Nephron (organoid): Measurements from ENCODE around the gene SPATS2.
"Not testable (repeated sequence)": the region's sequence is repeated elsewhere in the genome, so short reads cannot be mapped to it uniquely, and the experiment has no call there.

ENCODE experiments used
- H3K27ac Mint-ChIP-seq, 3 experiments: 2 replicates each; pipeline ENCODE4 v1.8.0; 2020; ENCODE audit warnings: mixed read lengths in 3 of 3, mild to moderate bottlenecking in 2 of 3, moderate library complexity in 1 of 3
- H3K27me3 Mint-ChIP-seq: 2 replicates; pipeline ENCODE4 v1.8.0; 2021; ENCODE audit warnings: low read depth, mild to moderate bottlenecking, moderate library complexity, mixed read lengths
- H3K36me3 Mint-ChIP-seq: 2 replicates; pipeline ENCODE4 v1.8.0; 2020; ENCODE audit warnings: low read depth, mixed read lengths
- H3K4me1 Mint-ChIP-seq: 2 replicates; pipeline ENCODE4 v1.8.0; 2020; ENCODE audit warnings: mixed read lengths
- H3K4me3 Mint-ChIP-seq, 3 experiments: 2 replicates each; pipeline ENCODE4 v1.8.0; 2020; ENCODE audit warnings: mild to moderate bottlenecking in 3 of 3, mixed read lengths in 3 of 3, moderate library complexity in 2 of 3
- H3K9me3 Mint-ChIP-seq: 2 replicates; pipeline ENCODE4 v1.8.0; 2020; ENCODE audit warnings: mixed read lengths
- CTCF ChIP-seq, 3 experiments: fragments of 200-600 bp; sonication (generic); IDR thresholded peaks; one replicate each; pipeline ENCODE4 v1.5.0; 2021; ENCODE audit warnings: antibody characterized with exemption in 3 of 3; ENCODE audit not compliant: unreplicated experiment in 3 of 3

Gene SPATS2

DNA sequence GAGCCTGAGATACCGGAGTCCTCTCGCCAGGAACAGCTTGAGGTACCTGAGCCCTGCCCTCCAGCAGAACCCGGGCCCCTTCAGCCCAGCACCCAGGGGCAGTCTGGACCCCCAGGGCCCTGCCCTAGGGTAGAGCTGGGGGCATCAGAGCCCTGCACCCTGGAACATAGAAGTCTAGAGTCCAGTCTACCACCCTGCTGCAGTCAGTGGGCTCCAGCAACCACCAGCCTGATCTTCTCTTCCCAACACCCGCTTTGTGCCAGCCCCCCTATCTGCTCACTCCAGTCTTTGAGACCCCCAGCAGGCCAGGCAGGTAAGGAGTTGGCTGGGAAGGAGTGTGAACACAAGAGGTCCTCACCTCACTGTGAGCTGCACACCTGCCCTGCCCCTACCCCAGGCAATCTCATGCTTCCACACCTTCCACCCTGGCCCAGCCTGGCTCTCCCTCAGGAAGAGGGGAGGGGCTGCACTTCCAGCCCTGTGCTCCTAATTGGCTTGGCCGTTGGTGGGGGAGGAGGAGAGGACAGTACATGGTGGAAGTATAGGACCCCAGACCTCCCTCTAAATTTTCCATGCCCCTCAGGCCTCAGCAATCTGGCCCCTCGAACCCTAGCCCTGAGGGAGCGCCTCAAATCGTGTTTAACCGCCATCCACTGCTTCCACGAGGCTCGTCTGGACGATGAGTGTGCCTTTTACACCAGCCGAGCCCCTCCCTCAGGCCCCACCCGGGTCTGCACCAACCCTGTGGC, 36.5 kb upstream of the SPATS2 start:
- peaks cover 21% of the 10 kb centered on the region for H3K36me3 Mint-ChIP-seq
- H3K9me3 Mint-ChIP-seq, result no peaks in the 10 kb centered on the region
- TF ChIP-seq CTCF (IDR thresholded peaks at IDR 0.05; ENCODE audit: unreplicated experiment in 3 of 3), result no peak
- peaks cover 36% of the 10 kb centered on the region for H3K27me3 Mint-ChIP-seq
- peak overlapping the region in 1 of 3 experiments; percentile 95 for H3K27ac Mint-ChIP-seq
- H3K4me3 Mint-ChIP-seq, result no peak overlapping the region
- peaks cover 20% of the 10 kb centered on the region for H3K4me1 Mint-ChIP-seq

DNA sequence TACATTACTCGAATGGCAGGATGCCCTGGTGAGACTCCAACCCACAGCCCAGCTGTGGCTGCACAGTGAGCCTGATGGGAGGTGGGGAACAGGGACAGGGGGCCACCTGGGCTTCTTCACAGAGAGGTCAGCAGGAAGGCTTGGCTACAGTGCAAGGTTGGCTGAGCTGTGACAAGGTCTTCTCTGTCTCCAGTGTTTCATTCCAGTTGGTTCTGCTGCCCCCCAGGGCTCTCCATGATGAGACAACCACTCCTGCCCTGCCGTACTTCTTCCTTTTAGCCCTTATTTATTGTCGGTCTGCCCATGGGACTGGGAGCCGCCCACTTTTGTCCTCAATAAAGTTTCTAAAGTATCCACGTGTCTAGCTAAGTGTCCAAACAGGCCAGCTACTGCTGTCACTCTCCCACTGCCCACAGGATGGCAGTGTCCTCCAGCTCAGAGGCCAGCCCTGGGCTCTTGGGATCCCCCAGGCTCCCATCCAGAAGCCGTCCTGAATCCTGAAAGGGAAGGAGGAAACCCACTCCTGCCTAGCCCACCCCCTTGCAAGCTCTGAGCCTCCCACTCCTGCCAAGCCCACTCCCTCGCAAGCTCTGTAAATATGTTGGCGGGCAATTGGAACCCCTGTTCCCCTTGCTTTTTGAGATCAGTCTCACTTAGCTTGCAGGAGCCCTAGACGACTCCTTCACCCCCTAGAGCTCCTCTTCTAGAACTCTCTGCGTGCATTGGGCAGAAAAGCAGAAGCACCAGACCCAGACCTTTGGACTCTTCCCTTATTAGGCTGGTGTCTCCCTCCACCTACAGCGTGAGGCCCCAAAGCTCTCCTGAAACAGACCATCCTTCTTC, 35.7 kb upstream of the SPATS2 start:
- peak; percentile 81 to 90 (median 89) for TF ChIP-seq CTCF (IDR thresholded peaks at IDR 0.05; ENCODE audit: unreplicated experiment in 3 of 3)
- peak overlapping the region in 2 of 3 experiments; percentile 5 to 65 for H3K4me3 Mint-ChIP-seq
- H3K27me3 Mint-ChIP-seq, result peaks cover 39% of the 10 kb centered on the region
- peak overlapping the region; percentile 74 to 95 (median 88) for H3K27ac Mint-ChIP-seq
- no peaks in the 10 kb centered on the region for H3K9me3 Mint-ChIP-seq
- peaks cover 20% of the 10 kb centered on the region for H3K4me1 Mint-ChIP-seq
- H3K36me3 Mint-ChIP-seq, result peaks cover 21% of the 10 kb centered on the region

DNA sequence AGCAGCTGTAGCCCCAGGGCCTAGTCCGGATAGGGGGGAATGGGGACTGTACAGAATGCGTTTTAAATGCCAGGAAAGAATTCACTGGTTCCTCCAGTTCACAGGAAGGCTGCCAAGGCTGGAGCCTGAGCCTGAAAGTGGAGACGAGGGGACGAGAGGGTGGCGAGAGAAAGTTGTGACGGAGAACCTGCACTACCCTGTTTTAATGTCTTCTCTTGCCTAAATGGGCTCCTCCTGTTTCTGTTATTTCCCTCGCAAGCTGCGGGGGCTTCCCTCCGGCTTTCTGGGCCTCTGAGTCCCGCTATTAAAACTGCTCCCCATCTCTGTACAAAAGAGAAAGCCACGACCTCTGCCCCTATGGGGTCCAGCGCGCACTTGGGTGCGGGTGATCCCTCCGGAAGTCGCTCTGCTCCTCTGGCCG, 34.8 kb upstream of the SPATS2 start:
- H3K4me3 Mint-ChIP-seq, result no peak overlapping the region
- H3K4me1 Mint-ChIP-seq, result peaks cover 24% of the 10 kb centered on the region
- no peaks in the 10 kb centered on the region for H3K9me3 Mint-ChIP-seq
- H3K27ac Mint-ChIP-seq, result peak overlapping the region; percentile 74 to 95 (median 88)
- peaks cover 15% of the 10 kb centered on the region for H3K36me3 Mint-ChIP-seq
- TF ChIP-seq CTCF (IDR thresholded peaks at IDR 0.05; ENCODE audit: unreplicated experiment in 3 of 3), result no peak
- peaks cover 47% of the 10 kb centered on the region for H3K27me3 Mint-ChIP-seq

- H3K4me1 Mint-ChIP-seq, result peaks cover 29% of the 10 kb centered on the region
- no peak for TF ChIP-seq CTCF (IDR thresholded peaks at IDR 0.05; ENCODE audit: unreplicated experiment in 3 of 3)
- H3K36me3 Mint-ChIP-seq, result peaks cover 10% of the 10 kb centered on the region
- H3K9me3 Mint-ChIP-seq, result no peaks in the 10 kb centered on the region
- H3K4me3 Mint-ChIP-seq, result no peak overlapping the region
- H3K27me3 Mint-ChIP-seq, result peaks cover 52% of the 10 kb centered on the region
- no peak overlapping the region for H3K27ac Mint-ChIP-seq
Measured at GRCh38 chr12:49332891-49333371, 34.3 kb upstream of the SPATS2 start.

DNA sequence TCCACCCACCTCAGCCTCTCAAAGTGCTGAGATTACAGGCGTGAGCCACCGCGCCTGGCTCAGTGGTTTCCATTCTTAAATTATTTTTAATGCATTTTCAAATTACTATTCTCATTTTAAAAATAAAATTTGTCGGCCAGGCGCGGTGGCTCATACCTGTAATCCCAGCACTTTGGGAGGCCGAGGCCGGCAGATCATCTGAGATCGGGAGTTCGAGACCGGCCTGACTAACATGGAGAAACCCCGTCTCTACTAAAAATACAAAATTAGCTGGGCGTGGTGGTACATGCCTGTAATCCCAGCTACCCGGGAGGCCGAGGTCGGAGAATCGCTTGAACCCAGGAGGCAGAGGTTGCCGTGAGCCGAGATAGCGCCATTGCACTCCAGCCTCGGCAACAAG, 33.5 kb upstream of the SPATS2 start:
- not testable (repeated sequence) for H3K9me3 Mint-ChIP-seq, H3K4me3 Mint-ChIP-seq, H3K27ac Mint-ChIP-seq, H3K36me3 Mint-ChIP-seq
- H3K27me3 Mint-ChIP-seq, result peaks cover 60% of the 10 kb centered on the region
- peaks cover 38% of the 10 kb centered on the region for H3K4me1 Mint-ChIP-seq

DNA sequence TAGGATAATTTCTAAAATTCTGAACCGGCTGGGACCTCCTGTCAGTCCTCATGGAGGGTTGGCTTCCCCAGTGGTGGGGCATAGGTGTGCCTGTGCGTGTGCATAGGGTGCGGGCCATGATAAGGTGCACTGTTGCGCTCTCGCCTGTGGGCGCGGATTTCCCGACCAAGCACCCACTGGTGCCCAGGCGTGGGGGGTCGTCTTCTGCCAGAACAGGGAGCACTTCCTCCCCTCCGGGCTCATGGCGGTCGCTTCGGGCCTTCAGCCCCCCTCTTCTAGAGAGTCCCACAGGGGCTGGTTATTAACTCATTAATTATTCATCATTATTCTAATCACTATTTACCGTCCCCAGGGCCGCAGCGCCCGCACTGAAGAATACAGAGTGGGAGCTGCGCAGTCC, 33.0 kb upstream of the SPATS2 start:
- H3K27me3 Mint-ChIP-seq, result peaks cover 64% of the 10 kb centered on the region
- peaks cover 42% of the 10 kb centered on the region for H3K4me1 Mint-ChIP-seq
- H3K9me3 Mint-ChIP-seq, result no peaks in the 10 kb centered on the region
- H3K36me3 Mint-ChIP-seq, result peaks cover 4% of the 10 kb centered on the region
- H3K4me3 Mint-ChIP-seq, result no peak overlapping the region
- no peak for TF ChIP-seq CTCF (IDR thresholded peaks at IDR 0.05; ENCODE audit: unreplicated experiment in 3 of 3)
- peak overlapping the region in 1 of 3 experiments; percentile 3 for H3K27ac Mint-ChIP-seq
